ENCODE data around the gene MYO16. TPM values are rescaled to one million over a fixed set of nuclear protein-coding genes. Genes with fewer than 3 reads are reported as not detected.

Gene MYO16
- total RNA-seq, 1 experiment from 2014 or later: not detected

DNA sequence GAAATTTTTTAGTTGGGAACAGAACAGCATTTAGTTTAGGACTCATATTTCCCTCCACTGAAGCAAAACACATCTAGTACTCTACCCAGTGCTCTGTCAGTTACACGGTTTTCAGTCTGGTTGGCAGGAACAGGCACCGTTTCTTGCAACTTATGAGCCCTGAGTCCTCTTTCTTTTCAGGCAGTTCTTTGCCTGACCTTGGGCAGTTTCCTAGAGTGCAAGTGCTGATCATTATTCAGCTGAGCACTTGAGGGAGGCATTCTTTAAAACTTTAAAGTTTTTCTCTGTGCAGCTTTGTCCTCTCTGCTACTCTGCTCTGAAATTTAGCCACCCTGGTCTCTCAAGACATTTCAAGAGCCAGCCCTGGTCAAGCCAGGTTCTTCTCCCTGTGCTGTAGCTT is 96.1 kb downstream of the MYO16 start:
- WGBS (ENCODE audit: extremely low coverage, insufficient read length, low lambda C conversion rate): no CpG with 5 or more reads among the region's 2 CpGs
- no peak overlapping the region for H4K8ac ChIP-seq (replicated peaks; ENCODE audit: insufficient read length, low read depth, low read length)
- no peaks in the 10 kb centered on the region for H3K79me1 ChIP-seq (ENCODE audit: insufficient read depth, low read depth, low read length, poor library complexity, severe bottlenecking)
- DNase-seq: no peak
- no peak overlapping the region for H2BK20ac ChIP-seq (ENCODE audit: low read depth, low read length, poor library complexity, severe bottlenecking)
- H2BK120ac ChIP-seq (ENCODE audit: low read depth, low read length, poor library complexity, severe bottlenecking): no peak overlapping the region
- H4K91ac ChIP-seq (ENCODE audit: insufficient read length, low read depth, low read length): no peak overlapping the region
- H4K5ac ChIP-seq (ENCODE audit: insufficient read length, low read depth, low read length): no peak overlapping the region
- no peaks in the 10 kb centered on the region for H3K27me3 ChIP-seq (ENCODE audit: insufficient read depth, low read length)
- no peak overlapping the region for H3K18ac ChIP-seq (ENCODE audit: insufficient read length, low read depth, low read length)
- H4K20me1 ChIP-seq (ENCODE audit: control insufficient read depth, insufficient read depth, insufficient read length): no peaks in the 10 kb centered on the region
- no peak overlapping the region for H3K14ac ChIP-seq (ENCODE audit: insufficient read depth, low read length)
- Mint-ChIP-seq H3K4me3 (no peak overlapping the region), H3K9me3 (no peaks in the 10 kb centered on the region), H3K27me3 (ENCODE audit: low read depth) (no peaks in the 10 kb centered on the region), H3K4me1 (peaks cover 0 to 2% of the 10 kb centered on the region in 2 experiments; a peak in 1 of 4 replicates), H3K36me3 (ENCODE audit: insufficient read depth in 1 of 3, low read depth in 3 of 3) (no peaks in the 10 kb centered on the region), H3K27ac (no peak overlapping the region)
- H3K4ac ChIP-seq (ENCODE audit: low read depth, low read length): no peak overlapping the region
- H2BK15ac ChIP-seq (ENCODE audit: low read depth, low read length): no peak overlapping the region
- H3K27ac ChIP-seq (ENCODE audit: insufficient read length, low read depth, low read length): no peak overlapping the region
- H3K56ac ChIP-seq (ENCODE audit: insufficient read length, low read depth, low read length): no peak overlapping the region
- H2BK5ac ChIP-seq (ENCODE audit: insufficient read length, low read length): no peak overlapping the region
- H3K4me1 ChIP-seq (ENCODE audit: insufficient read depth, low read length): no peaks in the 10 kb centered on the region
- H3K23me2 ChIP-seq (ENCODE audit: insufficient read length, low read depth, low read length, poor library complexity, severe bottlenecking): no peaks in the 10 kb centered on the region
- no peaks in the 10 kb centered on the region for H3K79me2 ChIP-seq (ENCODE audit: insufficient read depth, low read length)
- no peak overlapping the region for H3K9ac ChIP-seq (ENCODE audit: extremely low read depth, insufficient read length, low read length)
- no peak overlapping the region for H2BK12ac ChIP-seq (ENCODE audit: insufficient read length, low read depth, low read length)
- H3K23ac ChIP-seq (ENCODE audit: insufficient read length, low read depth, low read length): no peak overlapping the region
- H2AFZ ChIP-seq (ENCODE audit: low read length): no peak overlapping the region
- no peak overlapping the region for H3K4me2 ChIP-seq (ENCODE audit: insufficient read depth, insufficient read length, low read length)
- no peak overlapping the region for H3T11ph ChIP-seq (ENCODE audit: low read length)
- H3K9me3 ChIP-seq (ENCODE audit: control insufficient read depth, low read depth, low read length): no peaks in the 10 kb centered on the region
- TF ChIP-seq, protein P1, sequence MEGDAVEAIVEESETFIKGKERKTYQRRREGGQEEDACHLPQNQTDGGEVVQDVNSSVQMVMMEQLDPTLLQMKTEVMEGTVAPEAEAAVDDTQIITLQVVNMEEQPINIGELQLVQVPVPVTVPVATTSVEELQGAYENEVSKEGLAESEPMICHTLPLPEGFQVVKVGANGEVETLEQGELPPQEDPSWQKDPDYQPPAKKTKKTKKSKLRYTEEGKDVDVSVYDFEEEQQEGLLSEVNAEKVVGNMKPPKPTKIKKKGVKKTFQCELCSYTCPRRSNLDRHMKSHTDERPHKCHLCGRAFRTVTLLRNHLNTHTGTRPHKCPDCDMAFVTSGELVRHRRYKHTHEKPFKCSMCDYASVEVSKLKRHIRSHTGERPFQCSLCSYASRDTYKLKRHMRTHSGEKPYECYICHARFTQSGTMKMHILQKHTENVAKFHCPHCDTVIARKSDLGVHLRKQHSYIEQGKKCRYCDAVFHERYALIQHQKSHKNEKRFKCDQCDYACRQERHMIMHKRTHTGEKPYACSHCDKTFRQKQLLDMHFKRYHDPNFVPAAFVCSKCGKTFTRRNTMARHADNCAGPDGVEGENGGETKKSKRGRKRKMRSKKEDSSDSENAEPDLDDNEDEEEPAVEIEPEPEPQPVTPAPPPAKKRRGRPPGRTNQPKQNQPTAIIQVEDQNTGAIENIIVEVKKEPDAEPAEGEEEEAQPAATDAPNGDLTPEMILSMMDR (conservative IDR thresholded peaks at IDR 0.05): no peak
- H2AK5ac ChIP-seq (ENCODE audit: insufficient read length, low read length): no peak overlapping the region
